IMR-90 (cell line): ENCODE results near the gene TMTC2. TPM values are rescaled to one million over a fixed set of nuclear protein-coding genes. Genes with fewer than 3 reads are reported as not detected.

ENCODE experiments used
- ATAC-seq: fragments of 200-7000 bp; cut with Tn5 transposase; 2 replicates; pipeline ENCODE4 v1.9.1; 2020; ENCODE audit warnings: low read depth, mild to moderate bottlenecking, moderate library complexity
- BruUV-seq: library from RNA; stranded (reverse); fragments of 400-500 nt; replicated peaks from 2 replicates; lab custom pipeline; 2021; lab: Mats Ljungman, UMichigan
- CTCF ChIA-PET: fragments of 300-600 bp; formaldehyde crosslinking; extraction: SDS; loops from one replicate; lab custom pipeline; 2021; ENCODE audit warnings: antibody characterized with exemption; lab: Yijun Ruan, JAX
- POLR2A ChIA-PET: fragments of 300-600 bp; sonication (Branson Sonifier 250); formaldehyde crosslinking; loops from one replicate; lab custom pipeline; 2022; ENCODE audit warnings: antibody characterized with exemption; ENCODE audit not compliant: unreplicated experiment; lab: Charles Lee
- DNase-seq: peaks from one replicate; pipeline ENCODE4 v3.0.0; 2013
- H2AFZ ChIP-seq: replicated peaks from 2 replicates; pipeline ENCODE3; 2013; ENCODE audit warnings: low read length, mild to moderate bottlenecking; ENCODE audit not compliant: poor library complexity
- H2AK5ac ChIP-seq: 2 replicates; pipeline ENCODE4 v1.6.1; 2013; ENCODE audit warnings: low read depth, low read length, inconsistent platforms
- H2AK9ac ChIP-seq: replicated peaks from 2 replicates; pipeline ENCODE3; 2013; ENCODE audit warnings: mild to moderate bottlenecking, low read depth, low read length, moderate library complexity; ENCODE audit not compliant: poor library complexity
- H2BK120ac ChIP-seq: 2 replicates; pipeline ENCODE4 v1.6.1; 2013; ENCODE audit warnings: low read depth, low read length, inconsistent platforms
- H2BK15ac ChIP-seq: 3 replicates; pipeline ENCODE4 v1.6.1; 2013; ENCODE audit warnings: low read depth, low read length, inconsistent platforms
- H2BK20ac ChIP-seq: 2 replicates; pipeline ENCODE4 v1.6.1; 2013; ENCODE audit warnings: low read depth, mild to moderate bottlenecking, inconsistent platforms, low read length, moderate library complexity
- H2BK5ac ChIP-seq: 2 replicates; pipeline ENCODE4 v1.6.1; 2013; ENCODE audit warnings: mild to moderate bottlenecking, low read depth, low read length, inconsistent platforms; ENCODE audit not compliant: poor library complexity, severe bottlenecking
- H3K14ac ChIP-seq: replicated peaks from 2 replicates; pipeline ENCODE4 v1.6.1; 2013; ENCODE audit warnings: low read depth, low read length, inconsistent platforms
- H3K18ac ChIP-seq: 2 replicates; pipeline ENCODE4 v1.6.1; 2013; ENCODE audit warnings: low read depth, low read length, control low read depth
- H3K23ac ChIP-seq: 2 replicates; pipeline ENCODE4 v1.6.1; 2013; ENCODE audit warnings: low read depth, low read length, inconsistent platforms
- H3K27ac ChIP-seq: 2 replicates; pipeline ENCODE4 v1.5.1; 2013; ENCODE audit warnings: mild to moderate bottlenecking, control low read depth, low read length; ENCODE audit not compliant: insufficient read depth
- H3K27me3 ChIP-seq: 2 replicates; pipeline ENCODE4 v1.6.1; 2013; ENCODE audit warnings: low read length; ENCODE audit not compliant: control insufficient read depth, insufficient read depth
- H3K36me3 ChIP-seq: 2 replicates; pipeline ENCODE4 v1.6.1; 2013; ENCODE audit warnings: low read length, mixed read lengths; ENCODE audit not compliant: control insufficient read depth, insufficient read depth
- H3K4ac ChIP-seq: 2 replicates; pipeline ENCODE4 v1.6.1; 2013; ENCODE audit warnings: low read depth, low read length, inconsistent platforms
- H3K4me1 ChIP-seq: 2 replicates; pipeline ENCODE4 v1.6.1; 2013; ENCODE audit warnings: low read length, mixed read lengths; ENCODE audit not compliant: control insufficient read depth, insufficient read depth
- H3K4me2 ChIP-seq: 2 replicates; pipeline ENCODE4 v1.6.1; 2013; ENCODE audit warnings: low read depth, mild to moderate bottlenecking, control low read depth, low read length, moderate library complexity
- H3K4me3 ChIP-seq: 2 replicates; pipeline ENCODE4 v1.5.1; 2013; ENCODE audit warnings: low read depth, mild to moderate bottlenecking, control low read depth, low read length, moderate library complexity; ENCODE audit not compliant: insufficient read depth
- H3K56ac ChIP-seq: 2 replicates; pipeline ENCODE4 v1.6.1; 2013; ENCODE audit warnings: low read length, inconsistent platforms; ENCODE audit not compliant: insufficient read depth; ENCODE audit errors: extremely low read depth
- H3K79me1 ChIP-seq, 2 experiments: 2 replicates each; pipeline ENCODE4 v1.6.1; 2013; ENCODE audit warnings: low read length in 2 of 2, inconsistent platforms in 1 of 2, low read depth in 1 of 2
- H3K9ac ChIP-seq: 2 replicates; pipeline ENCODE4 v1.6.1; 2013; ENCODE audit warnings: low read depth, low read length, control low read depth
- H3K9me1 ChIP-seq: 2 replicates; pipeline ENCODE4 v1.6.1; 2013; ENCODE audit warnings: low read length, inconsistent platforms; ENCODE audit not compliant: insufficient read depth
- H3K9me3 ChIP-seq: 2 replicates; pipeline ENCODE4 v1.6.1; 2013; ENCODE audit warnings: low read length; ENCODE audit not compliant: control insufficient read depth, insufficient read depth
- H4K20me1 ChIP-seq: 2 replicates; pipeline ENCODE4 v1.6.1; 2013; ENCODE audit warnings: low read length, inconsistent platforms; ENCODE audit not compliant: insufficient read depth
- H4K5ac ChIP-seq: 2 replicates; pipeline ENCODE4 v1.6.1; 2013; ENCODE audit warnings: mild to moderate bottlenecking, low read depth, low read length, control low read depth
- H4K8ac ChIP-seq, 2 experiments: 2 replicates each; pipeline ENCODE4 v1.6.1; 2013; ENCODE audit warnings: low read depth in 2 of 2, low read length in 2 of 2, control low read depth in 1 of 2, inconsistent platforms in 1 of 2
- H4K91ac ChIP-seq: 2 replicates; pipeline ENCODE4 v1.6.1; 2013; ENCODE audit warnings: low read depth, low read length, inconsistent platforms; ENCODE audit not compliant: insufficient read depth
- BHLHE40 ChIP-seq: fragments of 150-350 bp; IDR thresholded peaks from 2 replicates; pipeline ENCODE4 v1.6.1; 2016; ENCODE audit warnings: mild to moderate bottlenecking, low read depth, low read length
- CHD1 ChIP-seq: IDR thresholded peaks from 2 replicates; pipeline ENCODE4 v1.6.1; 2012; ENCODE audit warnings: low read depth, low read length, improper control_type of control experiment
- ELK1 ChIP-seq: fragments of 150-350 bp; IDR thresholded peaks from 2 replicates; pipeline ENCODE4 v1.6.1; 2016; ENCODE audit warnings: low read depth, mild to moderate bottlenecking, low read length, moderate library complexity, borderline replicate concordance
- FOS ChIP-seq: fragments of 150-350 bp; IDR thresholded peaks from 2 replicates; pipeline ENCODE4 v1.6.1; 2016; ENCODE audit warnings: low read depth, low read length
- MAFK ChIP-seq: IDR thresholded peaks from 2 replicates; pipeline ENCODE4 v1.6.1; 2012; ENCODE audit warnings: low read depth, low read length, improper control_type of control experiment
- MXI1 ChIP-seq: IDR thresholded peaks from 2 replicates; pipeline ENCODE4 v1.6.1; 2012; ENCODE audit warnings: low read depth, mild to moderate bottlenecking, low read length, moderate library complexity, borderline replicate concordance
- RCOR1 ChIP-seq: IDR thresholded peaks from 2 replicates; pipeline ENCODE4 v1.6.1; 2012; ENCODE audit warnings: mild to moderate bottlenecking, low read length, improper control_type of control experiment; ENCODE audit not compliant: insufficient replicate concordance
- SMC3 ChIP-seq: fragments of 150-350 bp; IDR thresholded peaks from 2 replicates; pipeline ENCODE4 v1.6.1; 2016; ENCODE audit warnings: low read depth, mild to moderate bottlenecking, antibody characterized with exemption, low read length, moderate library complexity
- WGBS, 2 experiments: methylation state at CpG; one replicate each; pipeline versions ENCODE4 v1.1.5 to v1.1.7; 2013; ENCODE audit warnings: missing lambda C conversion rate in 2 of 2; ENCODE audit not compliant: insufficient read length in 1 of 2; ENCODE audit errors: extremely low coverage in 2 of 2; 5-methylcytosine and 5-hydroxymethylcytosine counted together
- dilution Hi-C: fragments of 300-500 bp; cut with HindIII; formaldehyde crosslinking; loops from one replicate; pipeline ENCODE4 v1.14.3; 2018; ENCODE audit warnings: low sequenced_read_pairs; ENCODE audit not compliant: unreplicated experiment
- in situ Hi-C: fragments of 300-500 bp; cut with MboI; formaldehyde crosslinking; loops from 3 replicates; pipeline ENCODE4 v1.14.3; 2019; ENCODE audit warnings: low sequenced_read_pairs, inconsistent platforms, mixed read lengths
- intact Hi-C: fragments of 100-400 bp; cut with micrococcal nuclease; formaldehyde crosslinking; loops from 2 replicates; pipeline ENCODE4 v1.10.0; 2022
- polyA plus RNA-seq, 3 experiments: library from polyadenylated mRNA; depleted of rRNA; stranded (reverse); fragments of >200 nt; gene quantifications; 2 replicates each; pipeline ENCODE4 v1.2.3, GENCODE V29; 2012; ENCODE audit warnings: low replicate concordance in 1 of 3
- total RNA-seq: library from RNA; depleted of rRNA; stranded (reverse); fragments of >200 nt; gene quantifications from 2 replicates; pipeline ENCODE4 v1.2.3, GENCODE V29; 2012
- TF ChIP-seq, protein P1 (sequence below): fragments of 150-350 bp; IDR thresholded peaks from 2 replicates; pipeline ENCODE4 v1.6.1; 2017; ENCODE audit warnings: mild to moderate bottlenecking, antibody characterized with exemption, low read length, low read depth

Gene TMTC2
- total and polyA plus RNA-seq, 2 of the 4 experiments (the other 2 are of a cell fraction): 0.56 to 1.4 TPM

- H3K4me3 ChIP-seq: no peak overlapping the region
- no peak overlapping the region for H3K18ac ChIP-seq
- no peak overlapping the region for H2AK9ac ChIP-seq
- H3K79me1 ChIP-seq: no peaks in the 10 kb centered on the region
- H2BK20ac ChIP-seq: no peak overlapping the region
- no peak overlapping the region for H2BK120ac ChIP-seq
- no peak overlapping the region for H3K9ac ChIP-seq
- ATAC-seq (no peak), DNase-seq (no peak)
- no peak overlapping the region for H2BK15ac ChIP-seq
- H4K5ac ChIP-seq: no peak overlapping the region
- no peak for TF ChIP-seq MXI1
- no peak for TF ChIP-seq MAFK
- no peak for TF ChIP-seq FOS
- no peak for TF ChIP-seq ELK1
- no peak for TF ChIP-seq BHLHE40
- TF ChIP-seq CHD1: no peak
- no peak for TF ChIP-seq SMC3
- no peak for TF ChIP-seq RCOR1
- TF ChIP-seq, protein P1, sequence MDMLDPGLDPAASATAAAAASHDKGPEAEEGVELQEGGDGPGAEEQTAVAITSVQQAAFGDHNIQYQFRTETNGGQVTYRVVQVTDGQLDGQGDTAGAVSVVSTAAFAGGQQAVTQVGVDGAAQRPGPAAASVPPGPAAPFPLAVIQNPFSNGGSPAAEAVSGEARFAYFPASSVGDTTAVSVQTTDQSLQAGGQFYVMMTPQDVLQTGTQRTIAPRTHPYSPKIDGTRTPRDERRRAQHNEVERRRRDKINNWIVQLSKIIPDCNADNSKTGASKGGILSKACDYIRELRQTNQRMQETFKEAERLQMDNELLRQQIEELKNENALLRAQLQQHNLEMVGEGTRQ: no peak
- H3K4me2 ChIP-seq: no peak overlapping the region
- H2AFZ ChIP-seq: no peak overlapping the region
- H3K9me1 ChIP-seq: no peaks in the 10 kb centered on the region
- H3K4me1 ChIP-seq: no peaks in the 10 kb centered on the region
- H4K91ac ChIP-seq: no peak overlapping the region
- in situ Hi-C loops: no loop called here
- H2BK5ac ChIP-seq: no peak overlapping the region
- intact Hi-C loops: no loop called here
- no peak overlapping the region for H3K14ac ChIP-seq
- CTCF ChIA-PET: no interaction called here
- no peaks in the 10 kb centered on the region for H3K36me3 ChIP-seq
- POLR2A ChIA-PET: no interaction called here
- H3K4ac ChIP-seq: no peak overlapping the region
- no peak overlapping the region for H3K23ac ChIP-seq
- no CpG with 5 or more reads among the region's 5 CpGs for WGBS, 2 experiments
- dilution Hi-C loops: no loop called here
- no peak overlapping the region for H3K56ac ChIP-seq
- no peaks in the 10 kb centered on the region for H3K27me3 ChIP-seq
- no TSS peak for BruUV-seq
- H2AK5ac ChIP-seq: no peak overlapping the region
- H3K9me3 ChIP-seq: no peaks in the 10 kb centered on the region
- no peaks in the 10 kb centered on the region for H4K20me1 ChIP-seq
- H4K8ac ChIP-seq: no peak overlapping the region
- H3K27ac ChIP-seq: no peak overlapping the region
Observed at GRCh38 chr12:82774666-82775065, 88.0 kb downstream of the TMTC2 start.
